Prostate gland (tissue), 2 donors: Measurements from ENCODE around the gene CEP128.

Source experiments
- POLR2A ChIP-seq: fragments of 450-650 bp; IDR thresholded peaks from one replicate; pipeline ENCODE4 v1.6.1; 2016; ENCODE audit warnings: antibody characterized with exemption, mild to moderate bottlenecking
- POLR2AphosphoS5 ChIP-seq: sonication (generic); formaldehyde crosslinking; IDR thresholded peaks from one replicate; pipeline ENCODE4 v1.6.1; 2017; ENCODE audit warnings: antibody characterized with exemption
- TF ChIP-seq, protein P1 (sequence below), 4 experiments: fragments of 200-600 bp in 2 of 4; fragments of 450-650 bp in 2 of 4; sonication (generic) in 2 of 4; IDR thresholded peaks; 1 replicate in 3 of 4; 2 replicates in 1 of 4; pipeline ENCODE4 v1.5.1; 2016 to 2019; ENCODE audit warnings: antibody characterized with exemption in 4 of 4, mild to moderate bottlenecking in 2 of 4, moderate library complexity in 2 of 4

DNA sequence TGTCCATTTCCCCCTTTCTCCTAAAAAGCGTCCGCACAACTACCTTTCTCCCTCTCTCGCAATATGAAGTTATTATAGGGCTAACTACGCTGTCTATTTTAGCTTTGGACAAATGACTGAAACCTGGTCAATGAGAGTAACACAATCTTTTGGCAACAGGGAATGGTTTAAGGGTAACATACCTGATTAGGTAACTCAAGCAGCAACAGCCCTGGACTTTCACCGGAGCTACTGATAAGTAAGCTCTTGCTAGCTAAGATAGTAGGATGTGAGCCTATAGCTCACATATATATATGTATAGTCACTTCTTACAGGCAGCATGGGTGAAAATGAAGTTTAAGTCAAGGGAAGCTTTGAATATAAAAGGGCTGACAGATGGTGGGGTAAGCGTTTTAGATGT lies 313.0 kb downstream of the CEP128 start:
- TF ChIP-seq, protein P1, sequence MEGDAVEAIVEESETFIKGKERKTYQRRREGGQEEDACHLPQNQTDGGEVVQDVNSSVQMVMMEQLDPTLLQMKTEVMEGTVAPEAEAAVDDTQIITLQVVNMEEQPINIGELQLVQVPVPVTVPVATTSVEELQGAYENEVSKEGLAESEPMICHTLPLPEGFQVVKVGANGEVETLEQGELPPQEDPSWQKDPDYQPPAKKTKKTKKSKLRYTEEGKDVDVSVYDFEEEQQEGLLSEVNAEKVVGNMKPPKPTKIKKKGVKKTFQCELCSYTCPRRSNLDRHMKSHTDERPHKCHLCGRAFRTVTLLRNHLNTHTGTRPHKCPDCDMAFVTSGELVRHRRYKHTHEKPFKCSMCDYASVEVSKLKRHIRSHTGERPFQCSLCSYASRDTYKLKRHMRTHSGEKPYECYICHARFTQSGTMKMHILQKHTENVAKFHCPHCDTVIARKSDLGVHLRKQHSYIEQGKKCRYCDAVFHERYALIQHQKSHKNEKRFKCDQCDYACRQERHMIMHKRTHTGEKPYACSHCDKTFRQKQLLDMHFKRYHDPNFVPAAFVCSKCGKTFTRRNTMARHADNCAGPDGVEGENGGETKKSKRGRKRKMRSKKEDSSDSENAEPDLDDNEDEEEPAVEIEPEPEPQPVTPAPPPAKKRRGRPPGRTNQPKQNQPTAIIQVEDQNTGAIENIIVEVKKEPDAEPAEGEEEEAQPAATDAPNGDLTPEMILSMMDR (IDR thresholded peaks at IDR 0.05) = no peak
- no peak for TF ChIP-seq POLR2AphosphoS5
- TF ChIP-seq POLR2A = no peak
